ENCODE measurements around the gene PGLYRP2. TPM values are rescaled to one million over a fixed set of nuclear protein-coding genes. Genes with fewer than 3 reads are reported as not detected.

The PGLYRP2 gene
- total and polyA plus RNA-seq, 2 donors (not counting 3 experiments of a cell fraction or from before 2014, with no cell fraction given) = 0.03 to 0.18 TPM

DNA sequence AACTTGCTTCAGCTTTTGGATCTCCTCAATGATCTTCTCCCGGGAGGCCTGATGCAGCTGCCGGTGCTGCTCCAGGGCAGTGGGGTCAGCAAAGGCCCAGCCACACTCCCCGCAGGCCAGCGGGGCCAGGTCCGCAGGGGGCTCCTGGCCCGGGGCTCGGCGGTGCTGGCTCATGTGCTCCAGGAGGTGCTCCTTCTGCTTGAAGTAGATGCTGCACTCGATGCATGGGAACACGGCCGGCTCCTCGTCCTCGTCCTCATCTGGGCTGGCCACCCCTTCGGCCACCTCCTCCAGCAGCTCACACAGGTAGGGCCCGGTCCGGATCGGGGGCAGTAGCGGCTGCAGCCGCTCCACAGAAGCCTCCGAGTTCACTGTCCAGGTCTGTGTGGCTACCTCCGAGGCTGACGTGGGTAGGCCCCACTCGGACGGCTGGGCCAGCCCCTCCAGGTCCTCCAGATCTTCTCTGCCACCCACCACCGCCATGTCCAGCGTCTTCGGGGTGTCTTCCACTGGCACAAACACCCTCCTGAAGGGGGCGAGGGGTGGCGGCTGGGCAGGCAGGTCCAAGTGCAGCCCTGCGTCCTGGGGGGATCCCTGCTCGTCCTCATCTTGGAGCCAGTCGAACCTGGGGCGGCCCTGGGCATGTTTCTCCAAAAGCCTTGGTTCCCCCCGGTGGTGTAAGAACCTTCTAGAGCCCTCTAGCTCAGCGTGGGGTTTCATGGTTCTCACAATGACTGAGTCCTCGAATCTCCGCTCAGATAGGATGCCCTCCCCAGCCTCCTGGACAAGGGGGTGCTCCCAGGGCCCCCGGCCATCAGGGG is 39.3 kb downstream of the PGLYRP2 start:
- H3K79me2 ChIP-seq (ENCODE audit: control insufficient read depth, insufficient read depth, low read length) = no peaks in the 10 kb centered on the region
- H4K20me1 ChIP-seq (replicated peaks; ENCODE audit: control insufficient read depth, extremely low read depth, insufficient read depth, low read length) = no peaks in the 10 kb centered on the region
- H3K27ac ChIP-seq (ENCODE audit: insufficient read depth, low read depth, low read length) = no peak overlapping the region
- H2AFZ ChIP-seq (ENCODE audit: low read depth, low read length) = no peak overlapping the region
- no peak overlapping the region for H3K4me3 ChIP-seq (replicated peaks in 1 of 3; ENCODE audit: insufficient read depth in 1 of 3, low read depth in 1 of 3, low read length in 3 of 3)
- no peaks in the 10 kb centered on the region for H3K9me1 ChIP-seq (replicated peaks; ENCODE audit: control insufficient read depth, extremely low read depth, insufficient read depth, low read length)
- intact Hi-C loops (cut with micrococcal nuclease) (no loop called here), dilution Hi-C loops (cut with MboI; ENCODE audit: extremely low pct_ligation_motif_present, low sequenced_read_pairs) (no loop called here)
- H3K4me2 ChIP-seq (ENCODE audit: insufficient read depth, low read length) = no peak overlapping the region
- no peaks in the 10 kb centered on the region for H3K36me3 ChIP-seq (ENCODE audit: control insufficient read depth in 2 of 2, extremely low read depth in 1 of 2, insufficient read depth in 2 of 2, low read length in 2 of 2)
- no TSS peak for BruUV-seq (replicated peaks)
- H3K9ac ChIP-seq (replicated peaks; ENCODE audit: extremely low read depth, insufficient read depth, low read length) = no peak overlapping the region
- no peaks in the 10 kb centered on the region for H3K9me3 ChIP-seq (replicated peaks; ENCODE audit: control insufficient read depth, insufficient read depth, low read length)
- TF ChIP-seq, protein P1, sequence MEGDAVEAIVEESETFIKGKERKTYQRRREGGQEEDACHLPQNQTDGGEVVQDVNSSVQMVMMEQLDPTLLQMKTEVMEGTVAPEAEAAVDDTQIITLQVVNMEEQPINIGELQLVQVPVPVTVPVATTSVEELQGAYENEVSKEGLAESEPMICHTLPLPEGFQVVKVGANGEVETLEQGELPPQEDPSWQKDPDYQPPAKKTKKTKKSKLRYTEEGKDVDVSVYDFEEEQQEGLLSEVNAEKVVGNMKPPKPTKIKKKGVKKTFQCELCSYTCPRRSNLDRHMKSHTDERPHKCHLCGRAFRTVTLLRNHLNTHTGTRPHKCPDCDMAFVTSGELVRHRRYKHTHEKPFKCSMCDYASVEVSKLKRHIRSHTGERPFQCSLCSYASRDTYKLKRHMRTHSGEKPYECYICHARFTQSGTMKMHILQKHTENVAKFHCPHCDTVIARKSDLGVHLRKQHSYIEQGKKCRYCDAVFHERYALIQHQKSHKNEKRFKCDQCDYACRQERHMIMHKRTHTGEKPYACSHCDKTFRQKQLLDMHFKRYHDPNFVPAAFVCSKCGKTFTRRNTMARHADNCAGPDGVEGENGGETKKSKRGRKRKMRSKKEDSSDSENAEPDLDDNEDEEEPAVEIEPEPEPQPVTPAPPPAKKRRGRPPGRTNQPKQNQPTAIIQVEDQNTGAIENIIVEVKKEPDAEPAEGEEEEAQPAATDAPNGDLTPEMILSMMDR (IDR thresholded peaks at IDR 0.05; ENCODE audit: extremely low read depth in 1 of 2, insufficient read depth in 1 of 2, low read depth in 1 of 2, low read length in 2 of 2) = no peak
- TF ChIP-seq FOS (IDR thresholded peaks at IDR 0.05; ENCODE audit: borderline replicate concordance, insufficient read depth, low read length) (no peak), POLR2A (IDR thresholded peaks at IDR 0.05; ENCODE audit: low read depth, low read length) (no peak), MYC (IDR thresholded peaks at IDR 0.05; ENCODE audit: low read depth, low read length) (no peak), EZH2 (IDR thresholded peaks at IDR 0.05; ENCODE audit: borderline replicate concordance, low read depth, low read length, severe bottlenecking) (no peak), GATA2 (IDR thresholded peaks at IDR 0.05; ENCODE audit: insufficient read depth, insufficient read length, low read depth, low read length) (no peak), JUN (IDR thresholded peaks at IDR 0.05; ENCODE audit: borderline replicate concordance, insufficient read depth, insufficient read length, low read depth) (no peak), POLR2AphosphoS5 (IDR thresholded peaks at IDR 0.05; ENCODE audit: insufficient read depth, low read depth, low read length) (no peak)
- TF ChIP-seq, protein P2, sequence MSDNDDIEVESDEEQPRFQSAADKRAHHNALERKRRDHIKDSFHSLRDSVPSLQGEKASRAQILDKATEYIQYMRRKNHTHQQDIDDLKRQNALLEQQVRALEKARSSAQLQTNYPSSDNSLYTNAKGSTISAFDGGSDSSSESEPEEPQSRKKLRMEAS (IDR thresholded peaks at IDR 0.05; ENCODE audit: insufficient read depth, insufficient read length) = no peak
- no peak for DNase-seq (ENCODE audit: low read depth, low spot score)
- ChIA-PET POLR2A (no interaction called here), CTCF (no interaction called here)
- no peaks in the 10 kb centered on the region for H3K4me1 ChIP-seq (ENCODE audit: control insufficient read depth, extremely low read depth, insufficient read depth, low read length)
- no peaks in the 10 kb centered on the region for H3K27me3 ChIP-seq (ENCODE audit: control insufficient read depth in 2 of 2, insufficient read depth in 2 of 2, low read length in 2 of 2)
- FAIRE-seq = no peak
